Epidermal melanocyte (primary cell): ENCODE data around the gene RFX3.

Experiments
- DNase-seq: peaks from one replicate; pipeline ENCODE4 v3.0.0; 2011; ENCODE audit warnings: low spot score; ENCODE audit not compliant: insufficient read length

RFX3 gene

GRCh38 chr9:3434594-3434993, 91.2 kb downstream of the RFX3 start:
- DNase-seq, result no peak

- DNase-seq, result no peak
Measured at GRCh38 chr9:3433754-3434153, 92.0 kb downstream of the RFX3 start.

GRCh38 chr9:3433066-3433465, 92.7 kb downstream of the RFX3 start:
- no peak for DNase-seq

- DNase-seq, result no peak
Measured at GRCh38 chr9:3431890-3432289, 93.9 kb downstream of the RFX3 start.

- DNase-seq, result no peak
Measured at GRCh38 chr9:3419893-3420292, 105.9 kb downstream of the RFX3 start.

GRCh38 chr9:3415906-3416305, 109.9 kb downstream of the RFX3 start:
- DNase-seq, result no peak

GRCh38 chr9:3413984-3414383, 111.8 kb downstream of the RFX3 start:
- no peak for DNase-seq

- DNase-seq, result no peak
Measured at GRCh38 chr9:3410461-3410860, 115.3 kb downstream of the RFX3 start.

- DNase-seq, result no peak
Measured at GRCh38 chr9:3409453-3409852, 116.3 kb downstream of the RFX3 start.

- no peak for DNase-seq
Measured at GRCh38 chr9:3403315-3403714, 122.5 kb downstream of the RFX3 start.

- DNase-seq, result no peak
Measured at GRCh38 chr9:3401221-3401954, 124.4 kb downstream of the RFX3 start.

GRCh38 chr9:3398232-3398648, 127.6 kb downstream of the RFX3 start:
- DNase-seq, result no peak

- no peak for DNase-seq
Measured at GRCh38 chr9:3397766-3398165, 128.0 kb downstream of the RFX3 start.

- no peak for DNase-seq
Measured at GRCh38 chr9:3391414-3391813, 134.4 kb downstream of the RFX3 start.

- DNase-seq, result no peak
Measured at GRCh38 chr9:3386753-3387152, 139.0 kb downstream of the RFX3 start.

GRCh38 chr9:3385871-3386270, 139.9 kb downstream of the RFX3 start:
- no peak for DNase-seq

- no peak for DNase-seq
Measured at GRCh38 chr9:3371842-3372241, 154.0 kb downstream of the RFX3 start.

- DNase-seq, result no peak
Measured at GRCh38 chr9:3370715-3371114, 155.1 kb downstream of the RFX3 start.

GRCh38 chr9:3367185-3367584, 158.6 kb downstream of the RFX3 start:
- no peak for DNase-seq

- DNase-seq, result no peak
Measured at GRCh38 chr9:3361689-3362392, 164.0 kb downstream of the RFX3 start.

- DNase-seq, result no peak
Measured at GRCh38 chr9:3361116-3361515, 164.7 kb downstream of the RFX3 start.

- no peak for DNase-seq
Measured at GRCh38 chr9:3360245-3360644, 165.6 kb downstream of the RFX3 start.

GRCh38 chr9:3359778-3360177, 166.0 kb downstream of the RFX3 start:
- DNase-seq, result no peak
